HG03342 (cell line): ENCODE measurements around the gene PIAS1.
"Not testable (repeated sequence)": the region's sequence is repeated elsewhere in the genome, so short reads cannot be mapped to it uniquely, and the experiment has no call there.

Experiments
- ATAC-seq: cut with Tn5 transposase; IDR thresholded peaks from one replicate; pipeline ENCODE4 v1.9.1; 2021; ENCODE audit warnings: mild to moderate bottlenecking, moderate library complexity; ENCODE audit not compliant: unreplicated experiment

PIAS1 gene

GRCh38 chr15:68230157-68231100 is 176.3 kb downstream of the PIAS1 start:
- no peak for ATAC-seq

GRCh38 chr15:68231102-68231818 is 177.1 kb downstream of the PIAS1 start:
- no peak for ATAC-seq

- no peak for ATAC-seq
Measured at GRCh38 chr15:68232449-68232848, 178.3 kb downstream of the PIAS1 start.

GRCh38 chr15:68232937-68233336 is 178.8 kb downstream of the PIAS1 start:
- no peak for ATAC-seq

- no peak for ATAC-seq
Measured at GRCh38 chr15:68234060-68234459, 179.9 kb downstream of the PIAS1 start.

GRCh38 chr15:68234520-68234919 is 180.4 kb downstream of the PIAS1 start:
- not testable (repeated sequence) for ATAC-seq

GRCh38 chr15:68235022-68235421 is 180.9 kb downstream of the PIAS1 start:
- ATAC-seq: no peak

- ATAC-seq: no peak
Measured at GRCh38 chr15:68239025-68239424, 184.9 kb downstream of the PIAS1 start.

- no peak for ATAC-seq
Measured at GRCh38 chr15:68241088-68241935, 187.2 kb downstream of the PIAS1 start.
